Measurements from ENCODE around the gene RBBP5.

- no peak for TF ChIP-seq CTCF (IDR thresholded peaks at IDR 0.05)
- no peak for TF ChIP-seq POLR2AphosphoS5 (IDR thresholded peaks at IDR 0.05)
- no peak for TF ChIP-seq POLR2A (IDR thresholded peaks at IDR 0.05; ENCODE audit: low read depth)
- no peak for TF ChIP-seq EP300 (IDR thresholded peaks at IDR 0.05)
These were observed 708 bp upstream of the RBBP5 start for GRCh38 chr1:205122489-205122882.

Data from esophagus muscularis mucosa (tissue), 4 donors.